ENCODE results near the gene ARMC12. TPM values are rescaled to one million over a fixed set of nuclear protein-coding genes. Genes with fewer than 3 reads are reported as not detected.

The ARMC12 gene
- total RNA-seq, 2 experiments from 2014 or later: 1.9 to 2.8 TPM

DNA sequence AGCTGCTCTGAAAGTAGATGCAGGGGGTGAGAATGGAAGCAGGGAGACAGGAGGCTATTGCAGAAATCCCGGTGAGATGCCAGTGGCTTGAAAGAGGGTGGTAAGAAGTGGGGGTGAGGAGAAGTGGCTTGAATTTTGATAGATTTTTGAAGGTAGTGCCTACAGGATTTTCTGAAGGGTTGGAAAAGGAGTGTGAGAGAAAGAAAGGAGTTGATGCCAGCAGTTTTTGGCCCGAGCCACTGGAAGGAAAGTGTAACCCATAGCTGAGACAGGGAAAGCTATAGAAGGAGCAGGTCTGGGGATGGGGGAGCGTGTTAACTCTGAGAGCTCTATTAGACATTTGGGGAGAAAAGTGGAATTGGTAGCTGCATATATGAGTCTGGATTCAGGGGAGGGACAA lies 9.7 kb downstream of the ARMC12 start:
- TF ChIP-seq, protein P1, sequence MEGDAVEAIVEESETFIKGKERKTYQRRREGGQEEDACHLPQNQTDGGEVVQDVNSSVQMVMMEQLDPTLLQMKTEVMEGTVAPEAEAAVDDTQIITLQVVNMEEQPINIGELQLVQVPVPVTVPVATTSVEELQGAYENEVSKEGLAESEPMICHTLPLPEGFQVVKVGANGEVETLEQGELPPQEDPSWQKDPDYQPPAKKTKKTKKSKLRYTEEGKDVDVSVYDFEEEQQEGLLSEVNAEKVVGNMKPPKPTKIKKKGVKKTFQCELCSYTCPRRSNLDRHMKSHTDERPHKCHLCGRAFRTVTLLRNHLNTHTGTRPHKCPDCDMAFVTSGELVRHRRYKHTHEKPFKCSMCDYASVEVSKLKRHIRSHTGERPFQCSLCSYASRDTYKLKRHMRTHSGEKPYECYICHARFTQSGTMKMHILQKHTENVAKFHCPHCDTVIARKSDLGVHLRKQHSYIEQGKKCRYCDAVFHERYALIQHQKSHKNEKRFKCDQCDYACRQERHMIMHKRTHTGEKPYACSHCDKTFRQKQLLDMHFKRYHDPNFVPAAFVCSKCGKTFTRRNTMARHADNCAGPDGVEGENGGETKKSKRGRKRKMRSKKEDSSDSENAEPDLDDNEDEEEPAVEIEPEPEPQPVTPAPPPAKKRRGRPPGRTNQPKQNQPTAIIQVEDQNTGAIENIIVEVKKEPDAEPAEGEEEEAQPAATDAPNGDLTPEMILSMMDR (IDR thresholded peaks at IDR 0.05): no peak
- Histone ChIP-seq H3K36me3 (ENCODE audit: insufficient read depth, low read length) (no peaks in the 10 kb centered on the region), H3K27me3 (ENCODE audit: control insufficient read depth in 1 of 2, insufficient read depth in 2 of 2, low read length in 2 of 2) (no peaks in the 10 kb centered on the region), H3K4me3 (ENCODE audit: low read length) (no peak overlapping the region), H3K27ac (ENCODE audit: low read depth in 1 of 2, low read length in 2 of 2) (no peak overlapping the region), H3K9me3 (ENCODE audit: control insufficient read depth in 1 of 2, insufficient read depth in 1 of 2, low read length in 2 of 2) (peaks cover 4 to 5% of the 10 kb centered on the region in 2 experiments), H3K4me1 (ENCODE audit: insufficient read depth, low read length) (no peaks in the 10 kb centered on the region)
- no peaks in the 10 kb centered on the region for H3K36me3 Mint-ChIP-seq (ENCODE audit: low read depth)
- H3K4me1 Mint-ChIP-seq (ENCODE audit: low read depth): no peaks in the 10 kb centered on the region
- intact Hi-C loops (cut with DNase I, micrococcal nuclease): no loop called here
- no peak overlapping the region for H3K27ac Mint-ChIP-seq
- ATAC-seq (ENCODE audit: poor library complexity) (no peak), DNase-seq (no peak)
- ChIA-PET POLR2A (no interaction called here), CTCF (no interaction called here)
- no peak overlapping the region for H3K4me3 Mint-ChIP-seq
- peaks cover 5% of the 10 kb centered on the region for H3K9me3 Mint-ChIP-seq
- H3K27me3 Mint-ChIP-seq: no peaks in the 10 kb centered on the region

DNA sequence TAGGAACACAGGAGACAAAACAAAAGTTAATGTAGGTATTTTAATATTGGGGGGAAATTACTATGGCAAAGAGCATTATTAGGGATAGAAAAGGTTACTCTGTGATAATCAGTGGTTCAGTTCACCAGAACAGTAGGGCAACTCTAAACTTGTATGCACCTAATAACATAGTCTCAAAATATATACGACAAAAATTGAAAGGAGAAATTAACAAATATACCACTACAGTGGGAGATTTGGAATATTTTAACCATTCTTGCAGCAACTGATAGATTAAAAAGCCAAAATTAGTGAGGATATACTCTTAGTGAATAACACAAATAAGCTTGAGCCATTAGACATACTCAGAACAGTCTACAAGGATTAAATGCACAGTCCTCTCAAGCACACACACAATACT lies 11.0 kb downstream of the ARMC12 start:
- no peaks in the 10 kb centered on the region for H3K36me3 Mint-ChIP-seq (ENCODE audit: low read depth)
- CTCF ChIA-PET: no interaction called here

DNA sequence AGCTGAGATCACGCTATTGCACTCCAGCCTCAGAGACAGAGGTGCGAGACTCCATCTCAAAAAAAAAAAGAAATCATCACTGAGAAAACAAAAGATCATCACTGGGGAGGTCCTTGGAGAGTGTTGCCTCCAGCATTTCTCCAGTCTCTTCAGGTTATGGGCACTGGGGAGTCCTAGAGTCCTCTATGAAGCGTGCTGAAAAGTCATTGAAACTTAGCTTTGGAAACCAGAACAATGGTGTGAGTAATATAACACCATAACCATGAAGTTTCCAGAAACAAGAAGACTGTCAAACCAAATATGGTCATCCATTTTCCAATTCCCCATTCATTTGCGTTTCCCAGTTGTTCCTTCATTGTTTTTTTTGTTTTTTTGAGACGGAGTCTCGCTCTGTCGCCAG lies 13.7 kb downstream of the ARMC12 start:
- intact Hi-C loops (cut with DNase I, micrococcal nuclease): no loop called here
- CTCF ChIA-PET: no interaction called here

More for the DNA sequence above, 11.0 kb downstream of the ARMC12 start:
- H3K9me3 Mint-ChIP-seq: peaks cover 5% of the 10 kb centered on the region
- no peak overlapping the region for H3K4me3 Mint-ChIP-seq
- TF ChIP-seq, protein P1 (IDR thresholded peaks at IDR 0.05): no peak
- H3K9me3 ChIP-seq (ENCODE audit: control insufficient read depth in 1 of 2, insufficient read depth in 1 of 2, low read length in 2 of 2): peaks cover 4 to 5% of the 10 kb centered on the region in 2 experiments
- H3K27me3 ChIP-seq (ENCODE audit: control insufficient read depth in 1 of 2, insufficient read depth in 2 of 2, low read length in 2 of 2): no peaks in the 10 kb centered on the region
- no peak overlapping the region for H3K27ac ChIP-seq (ENCODE audit: low read depth in 1 of 2, low read length in 2 of 2)
- no peaks in the 10 kb centered on the region for H3K27me3 Mint-ChIP-seq
- H3K4me1 Mint-ChIP-seq (ENCODE audit: low read depth): no peaks in the 10 kb centered on the region
- POLR2A ChIA-PET: no interaction called here
- ATAC-seq (ENCODE audit: poor library complexity): no peak
- H3K4me1 ChIP-seq (ENCODE audit: insufficient read depth, low read length): no peaks in the 10 kb centered on the region
- no peaks in the 10 kb centered on the region for H3K36me3 ChIP-seq (ENCODE audit: insufficient read depth, low read length)
- DNase-seq: no peak
- no peak overlapping the region for H3K4me3 ChIP-seq (ENCODE audit: low read length)
- intact Hi-C loops (cut with DNase I, micrococcal nuclease): no loop called here
- no peak overlapping the region for H3K27ac Mint-ChIP-seq

More for the DNA sequence above, 13.7 kb downstream of the ARMC12 start:
- no peaks in the 10 kb centered on the region for H3K27me3 Mint-ChIP-seq
- H3K4me3 Mint-ChIP-seq: no peak overlapping the region
- peaks cover 4 to 5% of the 10 kb centered on the region in 2 experiments for H3K9me3 ChIP-seq (ENCODE audit: control insufficient read depth in 1 of 2, insufficient read depth in 1 of 2, low read length in 2 of 2)
- TF ChIP-seq, protein P1 (IDR thresholded peaks at IDR 0.05): no peak
- H3K4me1 ChIP-seq (ENCODE audit: insufficient read depth, low read length): peaks cover 3% of the 10 kb centered on the region
- ATAC-seq (ENCODE audit: poor library complexity) (no peak), DNase-seq (no peak)
- H3K4me1 Mint-ChIP-seq (ENCODE audit: low read depth): no peaks in the 10 kb centered on the region
- H3K27ac ChIP-seq (ENCODE audit: low read depth in 1 of 2, low read length in 2 of 2): no peak overlapping the region
- H3K27ac Mint-ChIP-seq: no peak overlapping the region
- H3K4me3 ChIP-seq (ENCODE audit: low read length): no peak overlapping the region
- no peaks in the 10 kb centered on the region for H3K36me3 Mint-ChIP-seq (ENCODE audit: low read depth)
- H3K36me3 ChIP-seq (ENCODE audit: insufficient read depth, low read length): no peaks in the 10 kb centered on the region
- POLR2A ChIA-PET: no interaction called here
- peaks cover 5% of the 10 kb centered on the region for H3K9me3 Mint-ChIP-seq
- no peaks in the 10 kb centered on the region for H3K27me3 ChIP-seq (ENCODE audit: control insufficient read depth in 1 of 2, insufficient read depth in 2 of 2, low read length in 2 of 2)

Measured in CD4-positive, alpha-beta T cell (primary cell).